ENCODE measurements around the gene NHS.
A peak's percentile ranks its signal among the peaks of the same experiment; 100 is the strongest.

The NHS gene

DNA sequence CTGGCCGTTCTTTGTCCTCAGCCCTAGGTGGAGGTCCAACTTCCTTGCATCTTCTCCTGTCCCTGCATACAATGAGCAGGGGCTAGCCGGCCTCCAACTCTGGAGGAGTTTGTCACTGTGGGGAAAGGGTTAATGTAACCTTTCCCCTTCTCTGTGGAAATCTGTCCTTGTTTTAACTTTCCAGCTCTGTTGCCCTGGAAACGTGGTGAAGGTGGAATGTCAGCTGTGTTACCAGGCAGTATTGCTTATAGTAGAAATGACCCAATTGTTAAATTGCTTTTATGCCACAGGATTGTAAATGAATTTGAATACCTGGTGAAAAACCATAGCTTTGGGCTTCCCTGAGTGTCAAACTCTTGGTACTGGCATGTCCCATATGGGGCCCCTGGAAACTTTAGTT lies 230.7 kb downstream of the NHS start:
- DNase-seq (ENCODE audit: insufficient read length, low spot score) (no peak), FAIRE-seq (no peak)

DNA sequence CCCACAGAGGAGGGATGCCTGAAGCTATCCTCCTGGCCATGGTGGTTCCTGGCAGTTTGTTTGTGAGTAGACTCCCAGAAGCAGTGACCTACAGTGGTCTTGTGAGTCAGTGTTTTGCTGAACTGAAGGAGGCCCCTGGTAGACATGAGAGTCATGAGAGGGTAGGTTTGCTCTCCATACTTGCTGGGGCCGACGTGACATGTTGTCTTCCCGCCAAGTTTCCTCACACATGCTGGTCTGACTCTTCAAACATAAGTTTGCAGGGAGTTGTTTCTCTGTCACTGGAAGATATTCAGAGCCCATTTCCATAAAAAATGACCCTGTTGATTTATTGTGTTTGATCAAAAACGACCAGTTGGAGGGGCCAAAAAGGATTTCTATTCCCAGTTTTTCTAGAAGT lies 231.2 kb downstream of the NHS start:
- no peak for FAIRE-seq
- no peak for DNase-seq (ENCODE audit: insufficient read length, low spot score)

DNA sequence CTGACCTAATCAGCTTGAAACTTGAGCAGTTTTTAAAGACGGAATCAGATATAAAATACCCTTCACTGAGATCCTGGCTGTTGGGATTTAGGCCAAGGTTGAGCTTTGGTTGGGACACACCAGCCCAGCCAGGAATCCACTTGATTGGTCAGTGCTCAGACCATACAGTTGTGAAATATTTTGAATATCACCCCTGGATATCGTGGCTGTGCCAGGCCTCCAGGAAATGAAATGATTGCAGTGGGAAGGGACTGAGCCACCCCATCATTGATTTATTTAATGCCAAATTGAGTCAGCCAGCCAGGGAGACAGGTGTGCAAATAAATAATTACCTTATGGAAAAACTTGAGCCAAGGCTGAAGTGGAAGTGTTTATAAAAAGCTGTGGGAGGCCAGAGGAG lies 233.9 kb downstream of the NHS start:
- FAIRE-seq: no peak
- no peak for DNase-seq (ENCODE audit: insufficient read length, low spot score)

DNA sequence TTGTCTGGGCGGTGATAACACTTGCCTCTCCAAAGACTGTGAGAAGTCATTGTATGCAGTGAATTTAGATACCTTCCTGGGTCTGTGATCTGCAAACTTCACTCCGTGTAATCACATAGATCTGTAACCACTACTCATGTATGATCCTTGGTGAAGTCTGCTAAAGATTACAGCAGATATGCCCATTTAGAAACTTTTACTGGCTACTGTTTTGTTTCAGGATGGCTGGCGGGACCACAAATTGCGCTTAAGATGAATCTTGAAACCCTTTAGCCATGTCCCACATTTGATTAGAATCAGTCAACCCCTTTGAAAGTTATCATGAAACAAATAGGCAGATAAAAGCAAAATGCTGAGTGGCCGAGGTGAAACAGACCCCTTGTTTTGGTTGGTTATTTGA lies 235.8 kb downstream of the NHS start:
- DNase-seq (ENCODE audit: insufficient read length, low spot score) (no peak), FAIRE-seq (no peak)

DNA sequence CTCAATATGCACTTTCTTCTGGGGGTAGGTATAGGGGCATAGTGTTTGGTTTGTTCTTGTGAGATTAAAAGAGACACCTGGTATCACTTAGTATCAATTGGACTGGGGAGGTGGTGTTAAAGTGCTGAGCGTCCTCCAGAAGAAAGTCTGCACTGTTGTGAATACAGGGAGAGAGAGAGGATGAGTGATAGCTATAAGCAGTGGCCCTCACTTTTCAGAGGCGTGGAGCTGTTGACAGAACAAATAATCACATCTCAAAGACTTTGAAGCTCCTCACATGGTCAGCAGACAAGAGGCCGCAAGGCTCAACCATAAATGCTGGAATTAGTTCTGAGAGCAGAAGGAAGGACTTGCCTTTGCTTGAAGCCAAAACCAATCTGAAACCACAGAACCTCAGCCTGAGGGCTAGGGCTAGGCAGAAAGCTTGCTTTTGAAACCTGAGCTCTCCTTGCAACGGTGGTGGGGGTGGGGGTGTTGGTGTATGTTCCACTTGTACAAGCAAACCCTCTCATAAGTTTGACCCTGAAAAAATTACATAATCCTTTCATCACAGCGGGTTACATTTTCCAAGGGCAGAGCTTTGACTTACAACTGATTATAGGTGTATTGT lies 239.1 kb downstream of the NHS start:
- DNase-seq (ENCODE audit: insufficient read length, low spot score) (no peak), FAIRE-seq (peak; percentile 93)

DNA sequence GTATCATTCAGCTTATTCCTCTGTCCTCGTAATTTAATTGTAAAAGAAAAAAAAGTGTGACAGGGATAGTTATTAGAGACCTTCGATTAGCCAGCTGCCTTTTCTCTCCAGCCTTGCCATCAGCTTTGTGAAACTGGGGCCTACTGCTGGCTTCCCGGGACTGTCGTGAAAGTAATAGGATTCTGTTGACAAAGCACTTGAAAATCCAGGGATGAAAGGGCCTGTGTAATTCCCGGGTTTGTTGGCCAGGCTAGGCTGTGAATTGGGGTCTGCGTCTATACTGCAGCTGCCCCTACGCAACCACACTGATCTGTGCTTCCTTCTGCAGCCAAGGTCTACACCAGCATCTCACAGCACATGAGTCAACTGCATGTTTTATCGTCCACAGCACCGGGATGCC lies 241.9 kb downstream of the NHS start:
- FAIRE-seq: no peak
- DNase-seq (ENCODE audit: insufficient read length, low spot score): no peak

DNA sequence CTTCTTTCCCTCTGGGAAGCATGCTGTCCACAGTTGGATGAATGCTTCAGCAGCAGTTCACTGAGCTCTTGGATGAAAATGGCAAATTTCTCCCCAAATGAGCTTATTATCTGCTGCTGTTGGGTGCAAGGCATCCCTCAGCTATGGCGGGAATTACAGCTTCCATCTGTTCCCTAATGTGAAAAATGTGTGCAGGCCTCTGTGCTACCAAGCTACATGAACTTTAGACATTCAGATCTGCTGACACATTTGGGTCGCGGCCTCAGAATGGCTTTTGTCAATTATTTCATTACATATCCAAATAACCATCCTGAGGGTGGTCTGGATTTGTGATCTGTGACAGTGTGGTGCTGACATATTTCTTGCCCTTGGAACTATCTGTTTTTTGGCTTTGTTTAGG lies 242.8 kb downstream of the NHS start:
- no peak for DNase-seq (ENCODE audit: insufficient read length, low spot score)
- no peak for FAIRE-seq

DNA sequence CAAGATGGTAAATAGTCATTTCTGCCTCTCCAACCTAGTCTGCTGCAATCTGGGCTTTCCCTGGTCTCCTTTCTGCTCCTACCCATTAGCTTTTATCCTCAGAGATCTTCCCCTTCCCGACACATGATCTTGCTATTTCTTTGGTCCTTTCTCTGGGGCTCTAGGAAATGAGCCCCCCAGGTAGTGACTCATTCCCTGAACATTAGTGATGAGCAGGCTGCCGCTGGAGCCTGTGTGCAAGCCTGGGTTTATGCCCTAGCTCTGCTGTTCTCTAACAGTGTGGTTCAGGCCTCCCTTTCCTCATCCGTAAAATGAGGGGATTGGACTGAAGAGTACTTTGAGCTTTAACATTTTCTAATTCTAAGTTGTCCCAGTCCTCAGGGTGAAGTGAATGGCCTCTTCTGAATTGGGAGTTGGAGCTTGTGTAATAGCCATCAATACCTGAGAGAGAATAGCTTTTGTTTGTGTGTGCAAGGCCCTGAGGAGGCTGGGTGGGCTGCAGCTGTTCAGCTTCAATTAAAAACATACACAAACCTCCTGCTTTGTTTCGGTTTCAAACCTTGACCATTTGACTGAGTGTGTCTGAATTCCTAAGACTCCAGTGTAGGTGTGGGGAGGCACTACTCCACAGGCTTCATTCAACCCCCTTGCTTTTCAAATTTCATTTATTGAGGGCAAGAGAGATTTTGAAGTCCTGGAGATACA lies 246.7 kb downstream of the NHS start:
- DNase-seq (ENCODE audit: insufficient read length, low spot score) (no peak), FAIRE-seq (no peak)

DNA sequence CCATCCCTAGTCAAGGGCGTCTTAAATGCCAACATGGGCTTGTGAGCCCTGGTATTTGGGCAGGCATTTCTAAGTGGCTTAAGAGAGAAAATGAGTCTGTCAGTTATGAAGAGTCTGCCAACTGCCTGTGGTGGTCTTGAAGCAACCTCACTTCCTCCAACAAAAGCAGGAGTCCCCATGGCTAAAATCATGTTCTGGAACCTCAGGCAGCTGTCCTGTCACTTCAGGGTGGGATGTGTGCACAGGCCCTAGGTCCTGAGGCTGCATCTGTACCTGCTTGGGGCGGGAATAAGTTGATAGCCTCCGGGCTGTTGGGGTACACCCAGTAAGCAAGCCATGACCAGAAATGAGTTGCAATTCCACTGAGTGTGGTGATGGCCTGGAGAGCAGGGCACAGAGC lies 247.3 kb downstream of the NHS start:
- DNase-seq (ENCODE audit: insufficient read length, low spot score) (no peak), FAIRE-seq (no peak)

DNA sequence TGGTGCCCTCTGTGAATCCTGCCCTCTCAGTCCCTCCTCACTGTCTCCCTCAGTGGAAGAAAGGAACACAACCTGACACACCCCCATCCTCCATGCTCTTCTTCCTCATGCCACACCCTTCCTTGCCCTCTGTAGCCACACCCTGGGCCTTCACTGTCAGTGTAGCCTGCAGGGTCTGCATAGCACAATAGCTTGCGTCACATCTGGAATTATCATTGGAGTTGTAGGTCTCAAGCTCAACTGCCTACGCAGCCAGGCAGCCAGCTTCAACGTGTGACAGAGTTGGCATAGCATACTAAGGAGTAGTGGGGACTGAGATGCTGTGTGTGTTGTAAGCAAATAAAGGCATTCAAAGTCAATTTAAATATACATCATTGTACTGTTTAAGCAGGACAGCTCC lies 248.8 kb downstream of the NHS start:
- DNase-seq (ENCODE audit: insufficient read length, low spot score) (no peak), FAIRE-seq (no peak)

DNA sequence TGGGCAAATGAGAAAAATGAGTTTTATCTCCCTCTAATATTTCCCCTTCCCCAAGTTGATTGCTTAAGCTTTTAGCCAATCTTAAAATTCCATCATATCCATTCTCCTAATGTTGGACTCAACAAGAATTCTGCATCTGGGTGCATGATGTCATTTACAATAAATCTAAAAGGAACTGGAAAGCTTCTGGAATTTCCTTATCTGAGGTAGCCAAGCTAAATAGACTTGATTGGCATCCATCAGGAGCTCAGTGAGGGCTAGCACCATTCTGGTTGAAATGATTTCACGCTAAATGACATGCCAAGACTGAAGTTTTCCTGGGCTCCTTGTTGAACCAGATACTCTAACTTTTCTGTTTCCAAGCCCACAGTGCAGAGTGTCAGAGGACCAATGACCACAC lies 252.0 kb downstream of the NHS start:
- no peak for FAIRE-seq
- DNase-seq (ENCODE audit: insufficient read length, low spot score): no peak

DNA sequence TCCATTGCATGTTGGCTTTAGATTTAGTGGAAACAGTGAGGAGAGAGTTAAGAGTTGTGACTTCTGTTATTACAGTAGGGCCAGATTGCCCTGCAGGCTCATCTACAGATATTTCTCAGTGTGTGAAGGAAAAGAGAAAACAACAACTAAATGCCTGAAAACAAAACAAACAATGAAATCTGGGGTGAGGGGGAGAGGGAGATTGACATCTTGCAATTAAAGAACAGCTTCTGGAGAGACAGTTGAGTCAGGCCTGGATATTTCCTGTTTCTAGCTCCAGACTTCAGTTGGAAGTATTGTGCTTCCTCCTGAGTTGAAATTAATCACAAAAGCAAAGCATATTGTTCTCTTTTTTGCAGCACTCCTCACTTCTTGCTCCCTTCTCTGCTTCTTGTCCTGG lies 254.0 kb downstream of the NHS start:
- FAIRE-seq (no peak), DNase-seq (ENCODE audit: insufficient read length, low spot score) (no peak)

DNA sequence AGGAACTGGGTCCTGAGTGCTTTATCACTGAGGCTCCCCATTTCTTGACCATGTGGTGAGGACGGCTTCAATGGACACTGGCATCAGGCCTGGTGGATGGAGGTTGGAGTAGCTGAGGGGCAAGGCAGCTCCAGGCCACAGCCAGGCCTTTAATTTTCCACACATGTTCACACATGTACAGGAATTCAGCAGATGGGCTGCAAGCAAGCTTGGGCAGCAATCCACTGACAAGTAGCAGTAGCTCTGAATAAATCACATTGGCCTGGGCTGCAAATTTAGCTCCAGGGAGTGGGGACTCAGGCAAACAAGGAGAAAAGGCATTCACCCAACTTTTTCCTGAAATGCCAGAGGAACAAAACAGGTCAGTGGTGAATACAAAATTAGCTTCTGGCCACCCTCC lies 254.5 kb downstream of the NHS start:
- DNase-seq (ENCODE audit: insufficient read length, low spot score) (no peak), FAIRE-seq (no peak)

DNA sequence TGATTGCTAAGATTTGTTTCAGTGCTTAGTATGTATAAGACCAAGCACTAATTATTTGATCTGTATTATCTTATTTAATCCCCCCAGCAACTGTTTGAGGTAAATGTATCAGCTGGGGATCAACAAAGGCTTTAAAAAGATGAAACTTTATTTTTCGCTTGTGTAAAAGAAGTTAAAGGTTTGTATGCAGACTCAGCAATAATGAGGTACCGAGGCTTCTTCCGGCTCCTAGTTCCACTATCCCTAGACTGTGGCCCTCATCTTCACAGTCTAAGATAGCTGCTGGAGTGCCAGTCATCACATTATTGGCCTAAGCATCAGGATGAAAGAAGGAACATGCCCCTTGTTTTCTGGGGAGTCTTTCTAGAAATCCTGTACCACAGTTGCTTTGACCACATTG lies 256.6 kb downstream of the NHS start:
- FAIRE-seq: no peak
- DNase-seq (ENCODE audit: insufficient read length, low spot score): no peak

DNA sequence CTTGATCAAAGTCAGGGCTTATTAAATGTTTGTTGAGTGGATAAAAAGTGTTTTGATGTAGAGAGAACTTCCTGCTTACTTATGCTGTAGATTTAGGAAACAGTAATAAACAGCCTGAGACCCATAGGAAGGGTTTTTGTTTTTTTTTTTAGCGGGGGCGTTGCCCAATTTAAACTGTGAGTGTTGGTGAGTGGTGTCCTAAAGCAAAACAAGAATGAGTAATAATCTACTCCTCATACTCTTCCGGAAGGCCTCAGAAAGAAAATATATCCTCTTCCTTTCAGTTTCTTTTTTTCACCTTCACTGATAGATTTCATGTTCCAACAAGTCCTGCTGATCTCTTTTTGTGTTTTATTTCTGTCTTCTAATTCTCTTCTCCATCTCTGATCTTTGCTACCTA lies 257.9 kb downstream of the NHS start:
- DNase-seq (ENCODE audit: insufficient read length, low spot score) (no peak), FAIRE-seq (no peak)

DNA sequence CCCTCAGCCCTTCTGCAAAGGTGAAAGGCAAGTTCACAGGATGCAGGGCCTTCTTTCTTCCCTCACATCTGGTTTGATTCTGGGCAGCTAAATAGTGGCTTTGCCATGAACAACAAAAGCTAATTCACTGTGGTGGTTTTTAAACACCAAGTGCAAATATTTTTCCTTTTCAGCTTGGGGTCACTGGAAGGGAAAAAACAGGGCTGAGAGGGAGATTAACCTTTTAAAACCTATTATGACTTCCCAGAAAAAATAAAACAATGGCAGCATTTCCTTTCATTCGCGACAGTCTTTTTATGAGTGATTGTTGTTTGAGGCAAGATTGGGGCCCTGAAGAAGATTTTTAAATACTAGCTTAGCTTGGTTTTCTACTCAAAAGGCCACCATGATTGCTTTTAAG lies 258.5 kb downstream of the NHS start:
- no peak for FAIRE-seq
- no peak for DNase-seq (ENCODE audit: insufficient read length, low spot score)

DNA sequence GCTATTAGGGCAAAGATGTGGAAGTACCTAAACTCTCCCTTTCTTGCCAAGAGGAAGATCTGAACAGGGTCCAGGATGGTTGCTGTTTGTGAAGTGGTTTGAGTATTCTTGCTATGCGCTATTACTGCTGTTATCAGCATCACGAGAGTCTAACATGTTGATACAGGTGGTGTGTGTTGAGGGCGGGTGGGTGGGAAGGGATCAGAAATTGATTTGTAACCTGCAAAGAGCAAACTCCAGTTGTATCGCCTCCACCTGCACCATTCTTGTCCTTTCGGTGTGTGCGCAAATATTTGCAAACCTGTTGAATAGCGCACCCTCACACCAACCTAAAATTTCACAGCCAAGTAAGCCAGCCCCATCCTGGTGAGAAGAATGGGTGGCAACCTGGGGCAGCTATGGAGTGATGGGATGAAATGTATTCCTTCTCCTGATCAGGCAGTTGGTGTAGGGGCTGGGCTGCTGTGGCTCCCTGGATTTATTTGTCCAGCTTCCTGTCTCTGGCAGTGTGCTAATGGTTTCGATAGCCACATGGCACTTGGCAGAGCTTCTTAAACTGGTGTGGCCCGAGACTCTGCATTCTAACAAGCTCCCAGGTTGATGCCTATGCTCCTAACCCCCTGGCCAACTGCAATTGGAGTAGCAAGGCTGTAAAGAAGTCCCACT lies 259.7 kb downstream of the NHS start:
- DNase-seq (ENCODE audit: insufficient read length, low spot score): no peak
- FAIRE-seq: no peak

DNA sequence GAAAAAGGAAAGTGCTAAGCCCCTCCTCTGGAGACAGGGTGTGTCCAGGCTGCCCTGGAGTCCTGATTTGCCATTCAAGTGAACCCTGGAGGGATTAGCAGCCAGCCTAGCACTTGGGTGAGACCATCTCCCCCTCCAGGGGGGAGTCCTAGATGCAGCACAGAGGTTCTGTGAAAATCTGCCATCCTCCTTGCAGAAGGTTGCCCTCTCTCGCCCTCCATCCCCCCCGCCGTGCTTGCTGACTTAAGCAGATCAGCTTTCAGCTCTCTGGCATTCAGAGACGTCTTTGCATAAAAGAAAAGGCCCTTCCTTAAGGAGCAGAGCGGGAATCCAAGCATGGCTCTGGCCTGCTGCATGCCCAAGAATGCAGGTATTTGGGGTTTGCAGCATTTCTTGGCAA lies 260.2 kb downstream of the NHS start:
- FAIRE-seq: no peak
- no peak for DNase-seq (ENCODE audit: insufficient read length, low spot score)

DNA sequence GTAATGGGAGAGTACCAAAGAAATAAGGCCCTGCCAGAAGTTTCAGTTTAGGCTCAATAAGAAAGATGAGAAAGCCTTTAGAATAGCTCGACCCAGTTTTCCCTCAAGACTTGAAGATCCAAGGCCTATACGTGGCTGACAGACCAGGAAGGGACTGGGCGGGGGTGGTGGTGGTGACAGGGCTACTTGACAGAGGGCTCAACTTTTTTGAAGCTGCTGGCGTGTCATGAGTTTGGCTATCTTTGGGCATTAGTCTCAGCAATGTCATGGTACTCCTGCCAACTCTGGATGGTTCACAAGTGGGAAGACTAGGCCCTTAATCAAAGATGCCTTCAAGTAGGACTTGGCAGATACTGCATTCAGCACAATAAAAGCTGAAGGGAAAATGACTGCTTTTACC lies 262.2 kb downstream of the NHS start:
- DNase-seq (ENCODE audit: insufficient read length, low spot score): no peak
- no peak for FAIRE-seq

DNA sequence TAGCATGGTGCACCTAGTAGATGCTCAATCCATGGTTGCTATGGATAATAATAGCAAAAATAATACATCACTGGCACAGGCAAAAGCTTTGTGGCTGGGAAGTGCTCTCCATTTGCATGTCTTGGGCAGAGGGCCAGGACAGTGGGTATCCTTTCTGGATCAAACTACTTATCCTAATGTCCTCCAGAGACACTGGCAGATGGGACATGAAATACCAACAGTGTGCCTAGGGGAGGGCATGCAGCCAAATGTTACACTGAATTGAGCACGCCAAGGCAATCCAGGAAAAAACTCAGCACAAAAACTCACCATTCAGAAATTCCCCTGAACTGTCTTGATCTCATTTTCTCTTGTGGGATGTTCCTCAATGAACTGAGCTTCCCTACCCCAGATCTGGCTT lies 263.7 kb downstream of the NHS start:
- FAIRE-seq (no peak), DNase-seq (ENCODE audit: insufficient read length, low spot score) (no peak)

DNA sequence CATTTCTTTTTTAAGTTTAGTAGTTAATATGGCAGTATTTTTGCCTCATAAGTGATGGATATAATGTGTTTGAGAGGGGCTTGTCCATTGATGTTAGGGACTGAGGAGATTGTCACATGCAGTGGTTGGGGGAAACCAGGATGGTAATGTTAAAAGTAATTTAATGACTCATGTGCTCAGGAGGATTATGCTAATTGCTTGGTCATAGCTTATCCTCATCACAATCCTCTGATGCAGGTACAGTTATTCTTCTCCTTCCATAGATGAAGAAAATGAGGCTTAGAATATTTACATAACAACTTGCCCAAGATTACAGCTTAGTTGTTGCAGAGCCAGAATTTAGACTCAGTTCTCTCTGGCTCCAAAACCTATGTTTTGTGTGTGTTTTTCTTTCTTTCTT lies 267.9 kb downstream of the NHS start:
- DNase-seq (ENCODE audit: insufficient read length, low spot score): no peak
- FAIRE-seq: no peak

DNA sequence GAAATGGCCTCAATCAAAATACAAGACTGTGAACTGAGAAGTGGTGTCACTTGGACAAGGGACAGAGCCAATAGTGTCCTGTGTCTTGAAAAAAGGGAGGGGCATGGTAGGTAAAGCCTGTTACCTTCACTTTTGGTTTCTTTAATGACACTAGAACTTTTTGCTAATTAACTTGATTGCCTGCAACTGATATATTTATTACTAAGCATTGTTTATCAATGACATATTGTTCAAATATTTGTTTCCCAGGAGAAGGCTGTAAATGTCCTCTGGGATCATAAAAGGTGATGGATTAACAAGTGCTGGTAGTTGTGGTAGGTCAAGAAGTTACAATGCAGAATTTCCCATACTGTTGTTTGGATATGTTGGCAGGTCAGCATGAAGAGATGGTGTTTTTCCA lies 268.5 kb downstream of the NHS start:
- FAIRE-seq (no peak), DNase-seq (ENCODE audit: insufficient read length, low spot score) (no peak)
